Muscle layer of duodenum (tissue), 2 donors: ENCODE results near the gene GUCA1C.

Experiments
- H3K27ac ChIP-seq: one replicate; pipeline ENCODE4 v1.7.0; 2013; ENCODE audit warnings: mild to moderate bottlenecking, low read length
- H3K27me3 ChIP-seq: one replicate; pipeline ENCODE4 v1.7.0; 2013; ENCODE audit warnings: low read depth, mild to moderate bottlenecking, control low read depth, low read length
- H3K36me3 ChIP-seq, 2 donors: one replicate each; pipeline ENCODE4 v1.7.0; 2013; ENCODE audit warnings: low read length in 2 of 2, control low read depth in 1 of 2, mild to moderate bottlenecking in 1 of 2; ENCODE audit not compliant: insufficient read depth in 2 of 2, control insufficient read depth in 1 of 2
- H3K4me1 ChIP-seq, 2 donors: one replicate each; pipeline ENCODE4 v1.7.0; 2013; ENCODE audit warnings: low read length in 2 of 2, mild to moderate bottlenecking in 2 of 2, control low read depth in 1 of 2, moderate library complexity in 1 of 2; ENCODE audit not compliant: insufficient read depth in 2 of 2, control insufficient read depth in 1 of 2
- H3K4me3 ChIP-seq, 2 donors: one replicate each; pipeline ENCODE4 v1.7.0; 2013; ENCODE audit warnings: low read length in 2 of 2, low read depth in 1 of 2, mild to moderate bottlenecking in 1 of 2
- H3K9me3 ChIP-seq, 2 donors: one replicate each; pipeline ENCODE4 v1.7.0; 2013; ENCODE audit warnings: low read length in 2 of 2, control low read depth in 1 of 2, mild to moderate bottlenecking in 1 of 2; ENCODE audit not compliant: control insufficient read depth in 1 of 2
- donor health status: healthy.

The GUCA1C gene

DNA sequence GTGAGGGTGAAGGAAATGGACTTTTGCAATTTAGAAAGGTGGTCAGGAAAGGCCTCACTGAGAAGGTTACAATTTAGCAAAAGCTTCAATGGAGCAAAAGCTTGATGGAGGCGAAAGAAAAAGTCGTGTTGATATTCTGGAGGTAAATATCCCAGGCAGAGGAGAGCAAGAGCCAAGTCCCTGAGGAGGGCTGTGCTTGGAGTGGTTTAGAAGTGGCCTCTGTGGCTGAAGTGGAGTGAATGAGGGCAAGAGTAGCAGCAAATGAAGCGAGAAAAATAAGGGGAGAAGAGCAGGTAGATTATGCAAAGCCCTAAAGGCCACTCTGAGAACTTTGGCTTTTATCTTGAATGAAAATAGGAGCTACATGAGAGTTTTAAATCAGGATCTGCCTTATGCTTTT is 54.1 kb downstream of the GUCA1C start:
- Histone ChIP-seq H3K27me3 (no peaks in the 10 kb centered on the region), H3K4me1 (no peaks in the 10 kb centered on the region), H3K36me3 (no peaks in the 10 kb centered on the region), H3K9me3 (no peaks in the 10 kb centered on the region), H3K4me3 (no peak overlapping the region), H3K27ac (no peak overlapping the region)

GRCh38 chr3:108897883-108898282 is 55.8 kb downstream of the GUCA1C start:
- Histone ChIP-seq H3K27ac (no peak overlapping the region), H3K4me1 (no peaks in the 10 kb centered on the region), H3K9me3 (no peaks in the 10 kb centered on the region)

DNA sequence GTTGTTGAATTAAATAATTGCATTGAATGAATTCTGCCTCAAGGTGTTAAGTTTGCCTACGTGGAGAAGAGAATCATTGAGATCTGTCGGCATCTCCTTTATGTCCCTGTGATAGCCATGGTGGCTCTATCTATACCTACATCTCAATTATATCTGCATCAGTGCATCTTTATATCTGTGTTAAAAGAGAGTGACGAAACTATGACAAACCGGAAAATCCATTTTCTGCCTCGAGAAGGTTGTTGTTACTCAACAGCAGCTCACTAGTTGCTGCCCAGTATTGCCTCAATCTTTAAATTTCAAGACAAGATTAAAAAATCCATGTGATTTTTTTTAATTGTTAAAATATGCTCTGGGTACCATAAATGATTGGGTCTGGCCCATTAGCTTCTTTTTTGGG is 58.7 kb downstream of the GUCA1C start:
- no peaks in the 10 kb centered on the region for H3K4me1 ChIP-seq
- no peaks in the 10 kb centered on the region for H3K36me3 ChIP-seq
- H3K27ac ChIP-seq = no peak overlapping the region
- H3K9me3 ChIP-seq = no peaks in the 10 kb centered on the region
- no peaks in the 10 kb centered on the region for H3K27me3 ChIP-seq
- H3K4me3 ChIP-seq = no peak overlapping the region

More at GRCh38 chr3:108897883-108898282, 55.8 kb downstream of the GUCA1C start:
- no peak overlapping the region for H3K4me3 ChIP-seq
- no peaks in the 10 kb centered on the region for H3K36me3 ChIP-seq
- no peaks in the 10 kb centered on the region for H3K27me3 ChIP-seq

- H3K27ac ChIP-seq = no peak overlapping the region
- H3K27me3 ChIP-seq = no peaks in the 10 kb centered on the region
- no peaks in the 10 kb centered on the region for H3K9me3 ChIP-seq
- no peaks in the 10 kb centered on the region for H3K36me3 ChIP-seq
- H3K4me1 ChIP-seq = no peaks in the 10 kb centered on the region
- H3K4me3 ChIP-seq = no peak overlapping the region
These were observed 61.8 kb downstream of the GUCA1C start for GRCh38 chr3:108891833-108892232.

DNA sequence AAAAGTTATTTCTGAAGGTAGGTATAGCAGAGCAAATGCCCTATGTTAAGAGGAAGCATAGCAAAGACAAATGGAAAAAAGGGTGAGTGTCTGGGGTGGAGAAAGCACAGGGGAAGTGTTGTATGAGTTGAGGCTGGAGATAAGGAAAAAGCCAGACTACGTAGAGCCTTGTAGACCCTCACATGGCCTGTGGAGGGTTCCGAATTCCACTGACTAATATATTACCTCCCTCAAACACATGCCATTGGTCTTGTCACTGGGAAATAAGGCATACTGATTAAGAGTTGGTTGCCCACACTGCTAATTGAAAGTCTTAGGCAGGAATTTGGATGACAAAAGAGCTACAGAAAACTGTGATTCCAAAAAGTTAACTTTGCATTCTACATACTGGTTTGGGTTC is 65.9 kb downstream of the GUCA1C start:
- Histone ChIP-seq H3K4me1 (no peaks in the 10 kb centered on the region), H3K9me3 (no peaks in the 10 kb centered on the region), H3K27ac (no peak overlapping the region), H3K27me3 (no peaks in the 10 kb centered on the region), H3K4me3 (no peak overlapping the region), H3K36me3 (no peaks in the 10 kb centered on the region)

GRCh38 chr3:108887121-108887520 is 66.6 kb downstream of the GUCA1C start:
- Histone ChIP-seq H3K4me1 (no peaks in the 10 kb centered on the region), H3K27ac (no peak overlapping the region), H3K9me3 (no peaks in the 10 kb centered on the region), H3K36me3 (no peaks in the 10 kb centered on the region), H3K27me3 (no peaks in the 10 kb centered on the region), H3K4me3 (no peak overlapping the region)

GRCh38 chr3:108883373-108883772 is 70.3 kb downstream of the GUCA1C start:
- H3K4me3 ChIP-seq = no peak overlapping the region
- no peaks in the 10 kb centered on the region for H3K36me3 ChIP-seq
- no peaks in the 10 kb centered on the region for H3K4me1 ChIP-seq
- no peaks in the 10 kb centered on the region for H3K9me3 ChIP-seq
- H3K27ac ChIP-seq = no peak overlapping the region
- H3K27me3 ChIP-seq = no peaks in the 10 kb centered on the region

DNA sequence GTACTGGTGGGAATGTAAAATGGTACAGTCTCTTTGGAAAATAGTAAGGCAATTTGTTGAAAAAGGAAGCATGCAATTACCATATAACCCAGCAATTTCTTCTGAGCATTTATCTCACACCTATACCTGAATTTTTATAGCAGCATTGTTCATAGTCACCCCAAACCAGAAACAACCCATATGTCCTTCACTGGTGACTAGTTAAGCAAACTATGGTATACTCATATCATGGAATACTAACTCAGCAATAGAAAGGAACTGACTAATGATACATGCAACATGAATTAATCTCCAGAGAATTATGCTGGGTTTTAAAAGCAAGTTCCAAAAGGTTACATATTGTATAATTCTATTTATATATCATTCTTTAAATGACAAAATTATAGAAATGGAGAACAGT is 70.9 kb downstream of the GUCA1C start:
- no peaks in the 10 kb centered on the region for H3K9me3 ChIP-seq
- no peak overlapping the region for H3K4me3 ChIP-seq
- H3K27me3 ChIP-seq = no peaks in the 10 kb centered on the region
- no peaks in the 10 kb centered on the region for H3K36me3 ChIP-seq
- H3K4me1 ChIP-seq = no peaks in the 10 kb centered on the region
- no peak overlapping the region for H3K27ac ChIP-seq

GRCh38 chr3:108879915-108880314 is 73.8 kb downstream of the GUCA1C start:
- Histone ChIP-seq H3K9me3 (no peaks in the 10 kb centered on the region), H3K27ac (no peak overlapping the region), H3K36me3 (no peaks in the 10 kb centered on the region), H3K4me1 (no peaks in the 10 kb centered on the region), H3K27me3 (no peaks in the 10 kb centered on the region), H3K4me3 (no peak overlapping the region)

GRCh38 chr3:108877901-108878300 is 75.8 kb downstream of the GUCA1C start:
- Histone ChIP-seq H3K27me3 (no peaks in the 10 kb centered on the region), H3K9me3 (no peaks in the 10 kb centered on the region), H3K4me1 (no peaks in the 10 kb centered on the region), H3K36me3 (no peaks in the 10 kb centered on the region), H3K27ac (no peak overlapping the region), H3K4me3 (no peak overlapping the region)

- H3K4me3 ChIP-seq = no peak overlapping the region
- H3K27ac ChIP-seq = no peak overlapping the region
- no peaks in the 10 kb centered on the region for H3K4me1 ChIP-seq
- H3K9me3 ChIP-seq = no peaks in the 10 kb centered on the region
- no peaks in the 10 kb centered on the region for H3K36me3 ChIP-seq
- H3K27me3 ChIP-seq = no peaks in the 10 kb centered on the region
These were observed 89.9 kb downstream of the GUCA1C start for GRCh38 chr3:108863799-108864135.

DNA sequence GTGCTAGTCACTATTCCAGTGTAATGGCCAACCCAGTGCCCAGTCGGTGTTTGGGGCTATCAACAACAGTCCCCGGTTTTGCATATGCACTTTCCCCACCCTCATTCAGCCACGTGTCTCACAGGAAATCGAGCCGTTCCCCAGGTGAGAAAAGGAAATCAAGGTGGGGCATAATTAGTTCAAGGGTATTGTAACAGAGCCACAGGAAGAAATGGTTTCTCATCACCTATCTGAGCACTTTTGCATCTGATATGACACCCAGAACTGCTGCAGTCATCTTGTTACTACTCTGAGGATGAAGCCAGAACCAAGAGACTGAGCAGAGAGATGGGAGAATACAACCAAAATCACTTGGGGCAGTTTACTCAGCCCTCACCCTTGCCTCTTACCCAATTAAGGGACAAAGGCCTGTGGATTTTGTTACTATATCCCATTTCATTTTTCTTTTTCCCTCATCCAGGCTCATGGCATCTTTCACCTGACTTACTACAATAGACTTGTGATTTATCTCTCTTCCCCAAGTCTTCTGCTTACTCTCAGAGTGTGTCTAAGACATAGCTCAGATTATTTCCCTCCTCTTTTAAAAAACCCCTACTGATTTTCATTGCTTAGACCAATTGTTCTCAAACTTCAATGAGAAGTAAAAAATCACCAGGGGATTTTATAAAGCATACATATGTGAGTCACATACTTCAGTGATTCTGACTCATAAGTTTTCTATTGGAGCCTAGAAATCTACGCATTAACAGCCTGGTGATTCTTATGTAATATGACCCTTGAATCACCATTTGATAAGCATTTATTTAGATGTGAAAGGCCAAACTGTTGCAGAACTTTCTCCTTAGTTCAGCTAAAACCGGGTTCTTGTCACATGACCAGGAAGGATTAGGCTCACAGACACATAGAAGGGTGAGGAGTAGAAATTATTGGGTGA is 90.5 kb downstream of the GUCA1C start:
- no peaks in the 10 kb centered on the region for H3K9me3 ChIP-seq
- H3K4me3 ChIP-seq = no peak overlapping the region
- H3K36me3 ChIP-seq = no peaks in the 10 kb centered on the region
- H3K27ac ChIP-seq = no peak overlapping the region
- H3K27me3 ChIP-seq = no peaks in the 10 kb centered on the region
- no peaks in the 10 kb centered on the region for H3K4me1 ChIP-seq
